ENCODE data around the gene ZBTB7C.
A peak's percentile ranks its signal among the peaks of the same experiment; 100 is the strongest.

ZBTB7C gene

GRCh38 chr18:48303883-48304282 lies 105.3 kb downstream of the ZBTB7C start:
- H3K4me3 ChIP-seq (ENCODE audit: control insufficient read depth, low read depth, low read length), result no peak overlapping the region
- DNase-seq (ENCODE audit: low read depth), result no peak
- TF ChIP-seq, protein P1, sequence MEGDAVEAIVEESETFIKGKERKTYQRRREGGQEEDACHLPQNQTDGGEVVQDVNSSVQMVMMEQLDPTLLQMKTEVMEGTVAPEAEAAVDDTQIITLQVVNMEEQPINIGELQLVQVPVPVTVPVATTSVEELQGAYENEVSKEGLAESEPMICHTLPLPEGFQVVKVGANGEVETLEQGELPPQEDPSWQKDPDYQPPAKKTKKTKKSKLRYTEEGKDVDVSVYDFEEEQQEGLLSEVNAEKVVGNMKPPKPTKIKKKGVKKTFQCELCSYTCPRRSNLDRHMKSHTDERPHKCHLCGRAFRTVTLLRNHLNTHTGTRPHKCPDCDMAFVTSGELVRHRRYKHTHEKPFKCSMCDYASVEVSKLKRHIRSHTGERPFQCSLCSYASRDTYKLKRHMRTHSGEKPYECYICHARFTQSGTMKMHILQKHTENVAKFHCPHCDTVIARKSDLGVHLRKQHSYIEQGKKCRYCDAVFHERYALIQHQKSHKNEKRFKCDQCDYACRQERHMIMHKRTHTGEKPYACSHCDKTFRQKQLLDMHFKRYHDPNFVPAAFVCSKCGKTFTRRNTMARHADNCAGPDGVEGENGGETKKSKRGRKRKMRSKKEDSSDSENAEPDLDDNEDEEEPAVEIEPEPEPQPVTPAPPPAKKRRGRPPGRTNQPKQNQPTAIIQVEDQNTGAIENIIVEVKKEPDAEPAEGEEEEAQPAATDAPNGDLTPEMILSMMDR (IDR thresholded peaks at IDR 0.05; ENCODE audit: control insufficient read depth, insufficient read depth, low read depth, low read length, missing control alignments), result no peak

DNA sequence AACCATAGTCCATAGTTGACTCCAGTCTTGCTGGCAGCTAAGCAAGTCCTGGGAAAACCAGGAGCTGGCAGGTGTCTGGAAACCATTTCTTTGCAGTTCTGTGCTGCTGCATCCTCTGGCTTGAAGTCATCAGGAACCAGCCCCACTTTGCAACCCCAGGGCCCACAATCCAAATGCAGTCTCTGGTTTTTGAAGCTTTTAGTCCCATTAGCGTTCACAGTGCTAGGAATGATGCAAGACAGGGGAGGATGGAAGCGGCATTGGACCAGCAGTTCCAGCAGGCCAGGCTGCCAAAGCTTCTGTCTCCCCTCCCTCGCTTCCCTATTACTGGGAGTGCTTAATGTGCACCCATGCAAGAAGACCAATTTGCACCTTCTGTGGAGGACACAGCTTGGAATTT lies 106.4 kb downstream of the ZBTB7C start:
- TF ChIP-seq, protein P1 (IDR thresholded peaks at IDR 0.05; ENCODE audit: control insufficient read depth, insufficient read depth, low read depth, low read length, missing control alignments), result no peak
- DNase-seq (ENCODE audit: low read depth), result no peak
- H3K4me3 ChIP-seq (ENCODE audit: control insufficient read depth, low read depth, low read length), result no peak overlapping the region

DNA sequence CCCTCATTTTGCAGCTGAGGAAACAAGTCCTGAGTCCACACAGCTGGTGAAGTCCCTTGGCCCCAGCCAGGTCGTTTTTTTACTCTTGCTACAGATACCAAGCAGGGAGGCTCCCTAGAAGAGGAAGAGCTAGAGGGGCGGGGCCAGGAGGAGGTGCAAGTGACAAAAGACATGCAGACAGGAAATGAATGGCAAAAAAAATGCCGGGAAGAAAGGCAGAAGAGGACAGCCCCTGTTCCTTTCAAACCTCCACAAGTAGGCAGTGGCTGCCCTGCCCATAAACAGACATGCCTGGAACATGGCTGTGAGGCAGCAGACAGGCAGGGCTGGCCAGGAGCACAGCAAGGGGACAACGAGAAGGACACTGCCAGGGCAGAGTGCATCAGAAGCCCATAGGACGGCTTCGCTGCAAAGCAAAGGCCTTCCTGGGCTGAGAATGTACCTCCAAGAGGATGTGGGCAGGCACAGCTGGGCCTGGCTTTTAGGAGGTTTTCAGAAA lies 108.7 kb downstream of the ZBTB7C start:
- TF ChIP-seq, protein P1 (IDR thresholded peaks at IDR 0.05; ENCODE audit: control insufficient read depth, insufficient read depth, low read depth, low read length, missing control alignments), result no peak
- DNase-seq (ENCODE audit: low read depth), result no peak
- H3K4me3 ChIP-seq (ENCODE audit: control insufficient read depth, low read depth, low read length), result no peak overlapping the region

GRCh38 chr18:48297139-48297538 lies 112.0 kb downstream of the ZBTB7C start:
- DNase-seq (ENCODE audit: low read depth), result no peak
- H3K4me3 ChIP-seq (ENCODE audit: control insufficient read depth, low read depth, low read length), result no peak overlapping the region
- TF ChIP-seq, protein P1 (IDR thresholded peaks at IDR 0.05; ENCODE audit: control insufficient read depth, insufficient read depth, low read depth, low read length, missing control alignments), result no peak

- TF ChIP-seq, protein P1 (IDR thresholded peaks at IDR 0.05; ENCODE audit: control insufficient read depth, insufficient read depth, low read depth, low read length, missing control alignments), result no peak
- DNase-seq (ENCODE audit: low read depth), result no peak
- H3K4me3 ChIP-seq (ENCODE audit: control insufficient read depth, low read depth, low read length), result no peak overlapping the region
Measured at GRCh38 chr18:48296581-48296980, 112.6 kb downstream of the ZBTB7C start.

GRCh38 chr18:48295586-48296311 lies 113.4 kb downstream of the ZBTB7C start:
- TF ChIP-seq, protein P1 (IDR thresholded peaks at IDR 0.05; ENCODE audit: control insufficient read depth, insufficient read depth, low read depth, low read length, missing control alignments), result peak; percentile 34
- no peak for DNase-seq (ENCODE audit: low read depth)
- no peak overlapping the region for H3K4me3 ChIP-seq (ENCODE audit: control insufficient read depth, low read depth, low read length)
